Hematopoietic multipotent progenitor cell treated with erythropoietin and hydrocortisone succinate and interleukin-3 and kit ligand, for 8 days (in vitro differentiated cells): ENCODE results near the gene TIMD4.
A peak's percentile ranks its signal among the peaks of the same experiment; 100 is the strongest.
"Not testable (repeated sequence)": the region's sequence is repeated elsewhere in the genome, so short reads cannot be mapped to it uniquely, and the experiment has no call there.

ENCODE experiments used
- DNase-seq: peaks from one replicate; pipeline ENCODE4 v3.0.0-alpha.2; 2015

TIMD4 gene

DNA sequence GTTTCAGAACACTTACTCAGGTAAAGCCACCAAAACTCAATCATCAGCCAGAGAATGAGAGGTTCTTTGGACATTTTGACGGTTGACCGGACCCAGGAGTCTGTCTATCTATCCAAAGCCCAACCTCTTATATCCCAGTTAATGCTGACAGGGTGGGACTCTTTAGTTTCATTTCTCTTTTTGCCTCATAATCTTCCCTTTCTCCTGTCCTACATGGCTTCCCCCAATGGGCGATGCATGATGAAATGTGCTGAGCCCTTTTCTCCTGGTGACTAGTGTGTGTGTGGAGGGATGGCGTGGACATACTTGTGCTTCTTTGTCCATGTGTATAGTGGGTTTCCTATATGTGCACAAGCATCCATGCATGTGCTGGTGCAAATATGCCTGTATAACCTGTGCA lies at the start of gene TIMD4:
Gene TIMD4 (minus strand): TSS at position 102 of the 400 bp plus-strand sequence. CDS start 28 bp downstream, at position 74.
- DNase-seq: no peak

DNA sequence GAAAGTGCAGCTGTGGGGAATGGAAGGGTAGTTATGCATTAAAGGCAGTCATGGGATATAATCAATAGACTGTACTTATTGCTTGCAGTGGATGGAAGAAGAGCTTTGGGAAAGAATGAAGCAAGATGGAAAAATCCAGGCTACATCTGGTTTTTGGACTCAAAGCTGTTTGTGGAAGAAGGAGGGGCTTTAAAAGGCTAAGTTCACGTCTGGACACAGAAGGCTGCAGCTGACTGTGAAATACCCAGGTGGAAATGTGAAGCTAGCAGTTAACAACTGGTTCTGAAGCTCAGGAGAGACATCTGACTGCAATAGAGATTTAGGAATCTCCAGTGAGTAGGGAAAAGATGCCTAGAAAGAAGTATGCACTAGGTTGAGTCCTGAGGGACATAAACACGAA lies 43.2 kb upstream of the TIMD4 start:
- DNase-seq: no peak

DNA sequence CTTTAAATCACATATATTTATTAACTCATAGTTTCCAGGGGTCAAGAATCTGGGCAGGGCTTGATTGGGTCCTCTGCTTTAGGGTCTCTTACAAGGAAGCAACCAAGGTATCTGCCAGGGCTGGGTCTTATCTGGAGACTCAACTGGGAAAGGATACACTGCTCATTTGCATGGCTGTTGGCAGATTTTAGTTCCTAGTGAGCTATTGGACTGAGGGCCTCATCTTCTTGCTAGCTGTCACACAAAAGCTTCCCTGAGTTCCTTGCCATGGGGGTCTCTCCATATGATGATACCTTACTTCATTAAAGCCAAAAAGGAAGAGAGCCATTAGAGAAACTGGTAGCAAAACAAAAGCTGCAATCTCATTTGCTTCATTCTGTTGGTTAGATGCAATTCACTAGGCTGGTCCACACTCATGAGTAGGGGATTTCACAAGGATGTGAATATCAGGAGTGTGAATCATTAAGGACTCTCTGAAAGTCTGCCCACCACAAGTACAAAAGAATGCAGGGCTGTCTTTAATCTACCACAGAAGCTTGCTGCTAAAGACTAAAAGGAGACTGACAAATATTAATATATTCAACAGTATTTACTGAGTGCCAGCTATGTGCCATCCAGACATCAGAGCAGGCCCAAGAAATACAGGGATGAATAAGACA lies 42.0 kb upstream of the TIMD4 start:
- DNase-seq: no peak

DNA sequence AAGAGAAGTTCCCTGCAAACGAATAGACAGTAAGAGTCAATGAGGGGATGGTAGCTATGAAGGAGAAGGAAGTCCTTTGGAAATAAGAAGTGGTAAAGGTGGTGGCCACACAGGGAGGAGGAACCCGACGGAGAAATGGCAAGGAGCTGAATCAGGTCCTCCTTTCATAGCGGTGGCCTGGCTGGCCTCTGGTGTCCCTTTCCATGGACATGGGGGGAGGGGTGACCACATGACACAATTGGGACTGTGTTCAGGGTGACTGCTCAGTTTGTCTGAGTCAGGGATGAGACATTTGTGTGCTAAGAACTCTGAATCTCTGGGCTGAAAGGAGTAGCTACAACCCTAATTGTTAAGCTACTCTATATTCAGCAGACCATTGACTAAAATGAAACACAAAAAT lies 28.7 kb upstream of the TIMD4 start:
- no peak for DNase-seq

DNA sequence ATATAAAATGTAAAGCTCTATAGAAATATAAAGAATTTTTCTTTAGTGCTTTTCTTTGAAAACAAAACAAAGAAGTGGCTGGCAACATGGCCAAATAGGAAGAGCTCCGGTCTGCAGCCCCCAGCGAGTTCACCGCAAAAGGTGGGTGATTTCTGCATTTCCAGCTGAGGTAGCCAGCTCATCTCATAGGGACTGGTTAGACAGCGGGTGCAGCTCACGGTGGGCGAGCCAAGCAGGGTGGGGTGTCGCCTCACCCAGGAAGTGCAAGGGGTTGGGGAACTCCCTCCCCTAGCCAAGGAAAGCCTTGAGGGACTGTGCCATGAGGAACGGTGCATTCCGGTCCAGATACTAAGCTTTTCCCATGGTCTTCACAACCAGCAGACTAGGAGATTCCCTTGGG lies 21.0 kb upstream of the TIMD4 start:
- DNase-seq: no peak

DNA sequence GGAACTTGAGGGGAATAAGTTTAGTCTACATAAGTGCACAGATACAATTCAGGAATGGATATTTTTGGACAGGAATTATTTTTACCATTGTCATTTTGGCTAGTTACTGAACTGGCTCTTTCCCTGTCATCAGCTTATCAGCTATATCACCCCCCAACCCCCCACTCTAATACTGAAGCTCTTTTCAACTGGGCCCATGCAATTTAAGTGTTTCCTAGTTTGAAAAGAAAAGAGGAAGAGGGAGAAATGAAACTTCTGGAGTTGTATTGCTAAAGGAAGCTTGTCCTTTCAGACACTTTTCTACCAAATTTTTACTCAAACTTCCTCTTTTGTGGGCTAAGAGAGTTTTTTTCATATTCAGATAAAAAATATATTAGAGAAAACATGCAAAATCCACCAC lies 18.5 kb upstream of the TIMD4 start:
- no peak for DNase-seq

DNA sequence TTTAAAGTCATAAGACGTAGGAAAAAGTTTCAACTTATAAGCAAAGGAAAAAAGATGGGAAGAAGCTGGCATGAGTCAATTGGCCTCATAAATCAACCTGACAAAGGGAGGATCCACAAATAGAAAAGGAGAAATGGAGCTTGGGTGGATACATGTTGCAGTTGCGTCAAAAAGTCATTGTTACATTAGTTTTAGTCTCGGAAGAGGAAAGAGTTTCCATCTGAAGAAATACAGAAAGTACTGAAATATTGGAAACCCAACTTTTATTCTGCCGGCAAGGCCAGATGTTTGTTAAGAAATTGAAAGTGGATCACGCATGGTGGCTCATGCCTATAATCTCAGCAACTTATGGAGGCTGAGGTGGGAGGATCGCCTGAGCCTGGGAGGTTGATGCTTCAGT lies 11.3 kb upstream of the TIMD4 start:
- no peak for DNase-seq

DNA sequence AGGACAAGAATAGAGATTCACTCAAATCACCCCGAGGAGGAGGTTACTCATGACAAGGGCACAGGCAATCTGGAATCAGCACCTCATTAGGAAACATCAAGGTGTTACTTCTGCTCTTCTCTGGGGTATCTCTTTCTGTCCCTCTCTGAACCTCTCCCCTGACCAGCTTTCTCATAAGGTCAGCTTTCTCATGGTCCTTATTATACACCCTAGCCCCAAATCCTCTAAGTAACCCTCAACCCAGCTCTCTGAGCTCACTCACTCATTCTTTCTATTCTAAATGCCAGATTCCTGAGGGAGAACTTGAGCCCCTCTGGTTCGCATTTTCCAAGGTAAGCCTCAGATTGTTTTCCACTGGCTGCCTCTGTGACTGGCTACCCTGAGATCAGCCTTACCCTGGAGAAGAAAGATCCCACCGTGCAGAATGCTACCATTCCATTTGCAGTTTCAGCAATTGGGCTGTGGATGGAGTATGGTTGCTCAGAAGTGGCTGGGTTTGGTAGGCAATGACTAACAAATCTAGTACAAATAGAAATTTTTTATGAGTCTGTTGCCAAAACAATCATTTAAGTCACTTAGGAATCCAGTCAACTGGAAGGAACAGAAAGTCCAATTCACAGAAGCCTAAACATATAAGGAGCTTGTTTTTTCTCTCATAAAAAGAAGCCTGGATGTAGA lies 9.0 kb upstream of the TIMD4 start:
- no peak for DNase-seq

DNA sequence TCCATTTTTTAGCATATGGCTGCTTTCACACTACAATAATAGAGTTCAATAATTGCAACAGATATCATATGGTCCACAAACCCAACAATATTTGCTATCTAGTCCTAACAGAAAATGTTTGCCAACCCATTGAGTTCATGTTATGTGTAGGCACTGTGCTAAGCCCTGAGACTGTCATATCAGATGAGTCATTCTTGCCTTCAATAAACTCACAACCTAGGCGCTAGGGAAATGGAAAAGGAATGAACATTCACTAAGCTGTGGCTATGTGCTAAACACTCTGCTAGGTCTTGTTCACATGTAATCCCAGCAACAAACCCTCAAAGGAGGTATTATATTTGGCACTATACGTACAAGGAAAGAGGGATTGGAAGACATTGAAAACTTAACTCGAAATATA lies 8.4 kb upstream of the TIMD4 start:
- DNase-seq: no peak

DNA sequence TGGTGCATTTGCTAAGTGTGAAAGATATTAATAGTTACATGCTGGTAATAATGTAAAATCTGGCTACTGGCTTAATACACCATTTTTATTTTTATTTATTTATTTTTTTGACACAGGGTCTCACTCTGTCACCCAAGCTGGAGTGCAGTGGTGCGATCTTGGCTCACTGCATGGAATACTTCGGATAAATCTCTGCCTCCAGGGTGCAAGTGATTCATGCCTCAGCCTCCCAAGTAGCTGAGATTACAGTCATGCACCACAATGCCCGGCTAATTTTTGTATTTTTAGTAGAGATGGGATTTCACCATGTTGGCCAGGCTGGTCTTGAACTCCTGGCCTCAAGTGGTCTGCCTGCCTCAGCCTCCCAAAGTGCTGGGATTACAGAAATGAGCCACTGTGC lies 4.4 kb upstream of the TIMD4 start:
- DNase-seq: not testable (repeated sequence)

DNA sequence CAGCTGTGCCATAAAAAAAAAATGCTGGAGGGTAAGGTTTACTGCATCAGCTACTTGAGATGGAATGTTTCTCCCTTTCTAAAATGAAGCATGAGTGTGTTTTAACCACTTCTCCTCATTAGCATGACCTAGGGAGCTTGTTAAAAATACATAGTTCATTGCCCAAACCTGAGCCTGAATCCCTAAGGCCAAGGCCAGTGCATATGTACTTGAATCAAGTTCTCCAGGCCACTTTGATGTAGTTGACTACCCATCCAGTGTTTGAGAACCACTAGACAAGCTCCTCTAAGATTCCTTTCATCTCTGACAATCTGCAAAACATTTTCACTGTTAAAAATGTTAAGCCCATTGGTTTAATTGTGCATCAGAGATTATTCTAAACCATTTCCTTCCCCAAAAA lies 6.7 kb downstream of the TIMD4 start:
- no peak for DNase-seq

DNA sequence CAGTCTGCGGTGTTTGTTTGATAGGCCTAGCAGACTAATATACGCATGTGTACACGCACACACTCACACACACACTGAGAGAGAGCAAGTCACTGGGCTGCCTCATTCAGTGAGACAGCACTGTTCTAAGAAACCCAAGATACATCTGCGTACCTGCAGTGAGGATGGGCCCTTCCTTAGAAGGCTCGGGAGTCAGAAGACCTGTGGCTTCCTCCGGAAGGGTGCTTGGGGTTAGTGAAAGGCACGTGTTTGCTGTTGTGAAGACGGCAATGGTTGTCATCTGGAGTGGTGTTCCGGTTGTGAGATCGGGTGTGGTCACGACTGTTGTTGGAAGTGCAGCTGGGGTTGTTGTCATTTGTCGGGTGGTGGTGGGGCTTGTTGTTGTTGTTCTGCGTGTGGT lies 11.7 kb downstream of the TIMD4 start:
- no peak for DNase-seq

DNA sequence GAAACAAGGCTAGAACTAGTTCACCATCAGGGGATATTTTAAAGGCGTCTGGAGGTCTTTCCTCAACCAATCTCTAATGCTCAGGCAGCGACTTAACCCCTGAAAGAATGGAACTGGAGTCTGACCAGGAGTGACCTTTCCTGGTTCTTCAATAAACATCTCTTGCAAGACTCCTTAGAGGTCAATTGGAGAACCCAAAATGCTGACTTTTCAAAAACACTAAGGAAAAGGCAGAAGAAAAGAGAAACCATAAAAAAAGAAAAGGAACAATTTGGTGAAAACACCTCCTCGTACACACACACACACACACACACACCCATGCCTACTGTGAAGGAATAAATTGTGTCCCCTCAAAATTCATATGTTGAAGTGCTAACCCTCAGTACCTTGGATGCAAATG lies 12.3 kb downstream of the TIMD4 start:
- no peak for DNase-seq

DNA sequence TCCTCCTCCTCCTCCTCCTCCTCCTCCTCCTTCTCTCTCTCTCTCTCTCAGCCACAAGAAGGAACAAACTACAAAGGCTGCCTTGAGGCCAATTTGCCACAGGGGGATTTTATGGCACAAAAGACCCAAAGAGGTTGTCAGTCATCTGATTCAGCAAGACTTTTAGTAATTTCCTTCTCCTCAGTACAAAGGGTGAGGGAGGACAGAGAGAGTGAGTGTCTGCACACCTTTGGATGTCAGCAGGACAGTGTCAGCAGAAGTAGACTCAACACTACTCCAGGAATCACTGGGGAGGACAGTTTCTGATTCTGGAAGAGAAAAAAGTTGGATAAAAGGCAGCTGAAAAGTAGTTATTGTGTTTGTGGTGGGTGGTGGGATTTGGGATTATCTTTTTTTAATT lies 13.6 kb downstream of the TIMD4 start:
- DNase-seq: no peak

DNA sequence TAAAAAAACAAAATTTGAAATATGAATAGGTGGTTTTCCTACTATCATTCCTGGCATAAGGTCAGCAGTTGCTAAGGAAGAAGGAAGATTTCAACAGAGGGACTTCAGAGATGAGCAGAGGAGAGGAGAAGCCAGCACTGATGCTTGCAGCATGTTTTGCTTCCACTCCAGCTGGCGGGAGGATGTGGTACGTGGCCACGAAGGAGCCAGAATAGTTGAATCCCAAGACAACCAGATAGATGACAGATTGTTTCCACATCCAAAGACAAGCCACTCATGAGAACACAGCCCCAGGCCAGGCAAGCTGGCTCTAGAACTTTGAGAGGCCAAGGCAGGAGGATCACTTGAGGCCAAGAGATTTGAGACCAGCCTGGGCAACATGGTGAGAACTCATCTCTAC lies 15.1 kb downstream of the TIMD4 start:
- no peak for DNase-seq

DNA sequence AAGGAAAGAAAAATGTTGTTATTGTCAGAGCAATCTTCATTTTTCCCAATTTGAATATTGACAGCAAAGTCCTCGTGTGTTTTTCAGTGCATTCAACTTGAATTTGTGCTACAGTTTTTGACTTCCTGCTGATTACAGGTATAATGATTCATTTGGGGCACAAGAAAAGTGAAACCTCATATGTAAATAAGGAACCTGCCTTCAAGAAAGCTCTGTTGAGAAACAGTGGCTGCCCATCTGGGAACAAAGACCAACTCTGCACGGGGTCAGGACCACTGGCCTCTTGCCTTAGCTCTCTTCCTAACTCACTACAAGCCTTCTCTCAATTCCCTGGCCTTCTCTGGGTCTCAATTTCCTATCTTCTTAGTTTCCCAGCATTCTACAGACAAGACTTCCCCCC lies 21.0 kb downstream of the TIMD4 start:
- DNase-seq: no peak

DNA sequence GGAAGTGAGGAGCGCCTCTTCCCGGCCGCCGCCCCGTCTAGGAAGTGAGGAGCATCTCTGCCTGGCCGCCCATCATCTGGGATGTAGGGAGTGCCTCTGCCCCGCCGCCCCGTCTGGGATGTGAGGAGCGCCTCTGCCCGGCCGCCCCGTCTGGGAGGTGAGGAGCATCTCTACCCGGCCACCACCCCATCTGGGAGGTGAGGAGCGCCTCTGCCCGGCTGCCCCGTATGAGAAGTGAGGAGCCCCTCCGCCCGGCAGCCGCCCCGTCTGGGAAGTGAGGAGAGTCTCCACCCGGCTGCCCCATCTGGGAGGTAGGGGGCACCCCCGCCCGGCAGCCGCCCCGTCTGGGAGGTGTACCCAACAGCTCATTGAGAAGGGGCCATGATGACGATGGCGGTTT lies 22.6 kb downstream of the TIMD4 start:
- not testable (repeated sequence) for DNase-seq

DNA sequence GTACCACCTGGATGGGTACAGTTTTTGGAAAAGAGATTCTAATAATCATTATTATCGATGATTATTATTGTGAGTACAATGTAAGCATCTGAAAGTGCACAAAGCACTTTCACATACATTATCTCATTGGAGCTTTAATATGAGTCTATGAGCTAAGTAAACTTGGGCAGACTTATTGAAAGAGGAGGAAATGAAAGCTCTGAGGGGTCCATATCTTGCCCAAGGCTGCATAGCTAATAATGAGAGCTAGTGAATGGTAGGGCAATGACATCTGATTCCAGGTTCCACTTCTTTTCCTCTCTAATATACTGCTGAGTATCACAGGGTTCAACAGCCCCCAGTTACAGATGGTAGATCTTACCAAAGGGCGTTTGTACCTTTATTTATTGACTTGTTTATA lies 26.1 kb downstream of the TIMD4 start:
- DNase-seq: no peak

DNA sequence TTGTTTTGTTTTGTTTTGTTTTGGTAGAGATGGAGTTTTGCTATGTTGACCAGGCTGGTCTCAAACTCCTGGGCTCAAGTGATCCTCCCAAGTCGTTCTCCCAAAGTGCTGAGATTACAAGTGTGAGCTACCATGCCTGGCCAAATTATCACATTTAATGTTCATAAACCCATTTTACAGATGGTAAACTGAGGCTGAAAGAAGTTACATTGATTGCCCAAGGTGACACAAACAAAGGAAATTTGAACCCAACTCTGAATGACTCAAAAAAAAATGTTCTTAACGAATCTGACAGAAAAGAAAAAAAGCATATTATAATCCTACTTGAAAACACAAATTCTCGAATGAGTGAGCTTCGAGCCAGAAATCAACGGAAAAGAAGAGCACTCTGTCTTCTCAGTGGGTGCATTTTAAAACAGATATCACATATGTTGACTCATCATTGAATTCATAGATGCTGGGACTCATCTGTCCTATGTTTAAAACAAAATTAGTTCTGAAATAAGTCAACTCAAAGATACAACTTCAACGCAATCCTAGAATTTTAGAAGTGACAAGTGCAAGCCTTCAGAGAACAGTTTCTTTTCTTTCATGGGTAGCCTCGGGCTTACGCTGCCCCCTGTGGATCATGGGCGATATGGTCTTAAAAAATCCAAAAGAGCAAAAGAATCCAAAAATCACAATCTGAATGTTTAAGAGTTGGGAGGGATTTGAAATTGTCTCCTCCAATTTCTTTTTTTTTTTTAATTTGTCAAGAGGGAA lies 28.4 kb downstream of the TIMD4 start:
- peak; percentile 24 for DNase-seq

DNA sequence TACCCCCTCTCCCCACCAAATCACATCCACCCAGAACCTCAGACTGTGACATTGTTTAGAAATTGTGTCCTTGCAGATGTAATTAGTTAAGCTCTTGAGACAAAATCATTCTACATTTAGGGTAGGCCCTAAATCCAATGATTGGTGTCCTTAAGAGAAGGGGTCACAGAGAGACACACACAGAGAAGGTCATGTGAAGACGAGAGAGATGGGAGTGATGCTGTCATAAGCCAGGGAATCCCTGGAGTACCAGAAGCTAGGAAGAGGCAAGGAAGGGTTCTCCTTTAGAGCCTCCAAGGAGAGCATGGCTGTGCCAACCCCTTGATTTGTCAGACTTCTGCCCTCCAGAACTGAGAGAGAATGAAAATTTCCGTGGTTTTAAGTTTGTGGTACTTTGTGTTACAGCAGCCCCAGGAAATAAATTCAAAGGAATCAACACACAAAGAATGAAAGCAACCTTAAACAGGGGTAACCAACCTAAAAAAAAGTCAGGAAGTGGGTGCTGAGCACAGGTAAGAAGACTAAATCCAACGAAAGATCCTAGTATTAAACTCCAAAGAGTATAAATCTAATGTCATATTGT lies 33.6 kb downstream of the TIMD4 start:
- DNase-seq: no peak

DNA sequence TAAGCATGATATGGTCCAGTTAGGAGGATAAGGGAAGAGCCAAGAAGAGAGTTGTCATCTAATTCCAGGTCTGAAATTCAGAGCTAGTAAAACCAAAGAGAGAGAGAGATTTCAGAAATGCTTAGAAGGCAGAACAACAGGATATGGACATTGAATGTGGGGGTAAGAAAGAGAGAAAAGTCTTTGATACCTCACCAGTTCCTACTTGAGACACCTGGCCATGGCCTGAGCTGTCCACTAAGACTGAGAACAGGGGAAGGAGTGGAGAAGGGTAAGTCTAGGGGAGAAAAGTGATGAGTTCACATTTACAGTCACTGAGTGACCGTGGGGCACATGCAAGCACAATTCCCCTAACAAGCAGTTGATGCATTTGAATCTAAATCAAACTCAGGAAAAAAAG lies 35.5 kb downstream of the TIMD4 start:
- DNase-seq: no peak

DNA sequence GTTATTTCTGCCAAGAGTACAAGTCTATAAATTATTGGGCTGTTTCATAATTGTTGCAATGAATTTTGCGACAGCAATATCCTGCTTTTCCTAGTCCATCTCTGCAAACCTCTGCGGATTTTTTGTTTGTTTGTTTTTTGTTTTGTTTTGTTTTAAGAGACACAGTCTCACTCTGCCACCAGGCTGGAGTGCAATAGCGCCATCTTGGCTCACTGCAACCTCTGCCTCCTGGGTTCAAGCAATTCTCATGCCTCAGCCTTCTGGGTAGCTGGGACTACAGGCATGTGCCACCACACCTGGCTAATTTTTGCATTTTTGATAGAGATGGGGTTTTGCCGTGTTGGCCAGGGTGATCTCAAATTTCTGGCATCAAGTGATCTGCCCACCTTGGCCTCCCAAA lies 37.3 kb downstream of the TIMD4 start:
- DNase-seq: not testable (repeated sequence)

DNA sequence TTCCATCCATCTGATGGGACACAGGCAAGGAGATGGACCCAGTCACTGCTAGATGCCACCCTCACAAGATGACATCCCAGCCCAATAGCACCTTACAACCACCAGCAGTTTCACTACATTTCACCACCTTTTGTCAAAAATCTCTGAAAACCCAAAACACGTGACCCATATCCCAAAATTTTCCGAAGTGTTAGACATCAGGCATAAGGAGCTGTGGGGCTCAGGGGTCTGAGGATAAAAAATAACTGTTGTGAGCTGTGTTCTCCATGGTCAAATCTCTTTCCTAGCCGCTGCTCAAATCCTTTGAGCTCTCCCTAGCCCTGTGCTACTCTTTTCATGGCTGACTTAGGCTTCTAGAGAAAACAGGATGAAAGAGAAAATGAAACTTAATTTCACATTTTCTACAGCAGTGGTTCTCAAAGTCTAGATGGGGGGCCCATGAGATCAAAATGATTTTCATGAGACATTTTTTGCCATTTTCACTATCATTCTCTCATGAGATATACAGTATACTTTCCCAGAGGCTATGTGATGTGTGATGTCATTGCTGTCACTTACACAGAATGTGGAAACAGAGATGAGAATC lies 40.7 kb downstream of the TIMD4 start:
- no peak for DNase-seq
